ENCODE data around the gene NFYA. TPM values are rescaled to one million over a fixed set of nuclear protein-coding genes. Genes with fewer than 3 reads are reported as not detected.

Gene NFYA
- total RNA-seq, 1 donor from 2014 or later = 18.8 TPM

DNA sequence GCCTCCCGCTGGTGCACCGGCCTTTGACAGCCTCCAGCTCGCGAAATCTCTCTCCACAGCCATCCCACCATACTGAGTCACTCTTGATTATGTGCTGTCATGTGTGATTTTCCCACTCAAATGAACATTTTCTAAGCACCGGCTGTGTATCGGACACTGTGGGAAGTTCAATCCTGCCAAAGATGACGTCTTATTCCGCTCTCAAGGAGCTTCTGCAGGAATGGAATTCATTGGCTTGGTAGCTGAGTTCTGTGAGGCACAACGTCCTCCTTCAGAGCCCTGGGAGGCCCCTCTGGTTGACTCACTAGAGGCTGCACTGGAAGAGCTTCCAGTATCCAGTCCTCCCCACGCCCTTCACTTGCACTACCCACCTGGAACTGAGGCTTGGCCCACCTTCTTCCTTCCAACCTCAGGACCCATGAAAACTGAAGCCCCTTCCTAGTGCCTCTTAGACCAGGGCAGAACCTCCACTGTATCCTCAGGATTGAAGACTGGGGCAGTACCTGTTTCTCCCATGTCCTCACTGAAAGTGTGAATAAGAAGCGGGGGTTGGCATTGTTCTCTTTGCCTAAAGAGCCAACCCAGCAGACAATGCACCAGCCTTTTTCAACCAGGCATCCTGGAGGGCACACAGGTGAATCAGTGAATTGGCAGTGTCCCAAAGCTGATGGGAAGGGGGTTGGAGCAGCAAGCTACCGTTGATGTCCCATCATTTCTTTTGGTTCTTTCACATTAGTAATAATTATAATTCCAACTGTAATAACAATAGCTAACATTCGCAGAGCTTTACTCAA lies 35.5 kb upstream of the NFYA start:
- no peak for DNase-seq (ENCODE audit: low spot score)
- no peak for TF ChIP-seq CTCF (IDR thresholded peaks at IDR 0.05)
- Mint-ChIP-seq H3K9me3 (ENCODE audit: low read depth) (no peaks in the 10 kb centered on the region), H3K27me3 (ENCODE audit: low read depth) (peaks cover 12% of the 10 kb centered on the region), H3K27ac (ENCODE audit: unreplicated experiment) (no peak overlapping the region), H3K4me1 (ENCODE audit: low read depth) (peaks cover 9% of the 10 kb centered on the region), H3K36me3 (ENCODE audit: low read depth) (no peaks in the 10 kb centered on the region), H3K4me3 (ENCODE audit: unreplicated experiment) (no peak overlapping the region)

DNA sequence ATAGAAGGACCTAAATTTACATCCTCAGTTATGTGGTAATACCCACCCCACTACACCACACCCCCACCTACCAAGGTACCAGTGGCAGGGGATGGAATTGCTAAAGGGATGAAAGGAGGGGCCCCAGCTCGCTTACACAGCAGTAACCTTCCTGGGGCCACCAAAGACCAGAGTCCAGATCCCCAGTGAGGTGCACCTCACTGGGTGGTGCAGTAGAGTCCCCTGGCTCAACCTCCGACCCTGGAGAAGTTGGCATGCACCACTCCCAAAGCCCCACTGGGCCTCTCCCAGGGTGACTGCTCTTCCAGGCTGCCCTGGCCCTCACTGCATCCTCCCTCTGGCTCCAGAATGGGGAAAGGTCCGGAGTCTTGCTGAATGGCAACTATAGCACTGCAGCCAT lies 34.6 kb upstream of the NFYA start:
- H3K27ac Mint-ChIP-seq (ENCODE audit: unreplicated experiment) = no peak overlapping the region
- H3K36me3 Mint-ChIP-seq (ENCODE audit: low read depth) = no peaks in the 10 kb centered on the region
- no peaks in the 10 kb centered on the region for H3K9me3 Mint-ChIP-seq (ENCODE audit: low read depth)
- peaks cover 11% of the 10 kb centered on the region for H3K27me3 Mint-ChIP-seq (ENCODE audit: low read depth)
- no peak for TF ChIP-seq CTCF (IDR thresholded peaks at IDR 0.05)
- H3K4me3 Mint-ChIP-seq (ENCODE audit: unreplicated experiment) = no peak overlapping the region
- DNase-seq (ENCODE audit: low spot score) = no peak
- peaks cover 9% of the 10 kb centered on the region for H3K4me1 Mint-ChIP-seq (ENCODE audit: low read depth)

DNA sequence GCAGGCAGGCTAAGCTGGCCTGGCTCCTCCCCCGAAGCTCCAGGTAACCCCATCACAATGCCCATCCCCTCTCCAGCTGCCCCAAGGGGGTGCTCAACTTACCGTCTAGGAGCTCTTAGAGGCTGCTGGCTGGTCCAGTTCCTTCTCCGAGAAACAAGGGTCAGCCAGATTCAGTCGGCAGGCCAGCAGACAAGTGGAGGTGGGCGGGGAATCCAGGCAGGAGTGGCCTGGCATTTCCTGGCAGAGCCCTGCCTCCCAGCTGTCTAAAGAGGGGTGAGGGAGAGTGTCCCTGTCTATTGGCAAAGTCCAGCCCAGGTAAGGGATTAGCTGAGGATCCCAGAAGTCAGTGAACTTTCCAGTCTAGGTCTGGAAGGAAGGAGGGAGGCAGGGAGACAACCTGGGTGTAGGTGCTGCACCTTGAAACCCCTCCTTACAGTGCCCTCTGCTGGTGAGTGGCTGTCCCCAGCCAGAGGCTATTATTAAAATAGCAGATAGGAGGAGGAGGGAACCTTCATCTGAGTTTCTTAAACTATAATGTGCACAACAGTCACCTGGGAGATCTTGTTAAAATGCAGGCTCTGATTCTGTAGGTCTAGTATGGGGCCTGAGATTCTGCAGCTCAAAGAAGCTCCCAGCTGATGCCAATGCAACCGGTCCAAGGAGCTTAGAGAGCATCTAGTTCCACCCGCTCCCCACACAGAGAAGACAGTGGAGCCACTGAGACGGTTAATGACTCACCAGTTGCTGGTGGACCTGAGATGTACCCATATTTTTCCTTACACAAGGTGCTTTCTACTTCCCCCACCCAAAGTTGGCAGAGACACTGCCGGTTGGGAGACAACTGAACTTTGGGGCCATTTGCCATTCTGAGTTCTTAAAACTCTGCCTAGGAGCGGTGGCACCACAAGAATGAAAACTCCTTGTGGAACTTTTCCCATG lies 33.4 kb upstream of the NFYA start, which contains the start of gene UNC5CL:
UNC5CL (minus strand) TSS at position 162 of the 939 bp plus-strand sequence. CDS start 4,147 bp downstream, outside the sequence.
- Mint-ChIP-seq H3K4me1 (ENCODE audit: low read depth) (peaks cover 9% of the 10 kb centered on the region), H3K27me3 (ENCODE audit: low read depth) (peaks cover 5% of the 10 kb centered on the region), H3K9me3 (ENCODE audit: low read depth) (no peaks in the 10 kb centered on the region), H3K27ac (ENCODE audit: unreplicated experiment) (no peak within 1 kb of the TSS), H3K4me3 (ENCODE audit: unreplicated experiment) (no peak within 1 kb of the TSS), H3K36me3 (ENCODE audit: low read depth) (no peaks in the 10 kb centered on the region)
- no peak for DNase-seq (ENCODE audit: low spot score)
- TF ChIP-seq CTCF (IDR thresholded peaks at IDR 0.05) = peak; percentile 80

DNA sequence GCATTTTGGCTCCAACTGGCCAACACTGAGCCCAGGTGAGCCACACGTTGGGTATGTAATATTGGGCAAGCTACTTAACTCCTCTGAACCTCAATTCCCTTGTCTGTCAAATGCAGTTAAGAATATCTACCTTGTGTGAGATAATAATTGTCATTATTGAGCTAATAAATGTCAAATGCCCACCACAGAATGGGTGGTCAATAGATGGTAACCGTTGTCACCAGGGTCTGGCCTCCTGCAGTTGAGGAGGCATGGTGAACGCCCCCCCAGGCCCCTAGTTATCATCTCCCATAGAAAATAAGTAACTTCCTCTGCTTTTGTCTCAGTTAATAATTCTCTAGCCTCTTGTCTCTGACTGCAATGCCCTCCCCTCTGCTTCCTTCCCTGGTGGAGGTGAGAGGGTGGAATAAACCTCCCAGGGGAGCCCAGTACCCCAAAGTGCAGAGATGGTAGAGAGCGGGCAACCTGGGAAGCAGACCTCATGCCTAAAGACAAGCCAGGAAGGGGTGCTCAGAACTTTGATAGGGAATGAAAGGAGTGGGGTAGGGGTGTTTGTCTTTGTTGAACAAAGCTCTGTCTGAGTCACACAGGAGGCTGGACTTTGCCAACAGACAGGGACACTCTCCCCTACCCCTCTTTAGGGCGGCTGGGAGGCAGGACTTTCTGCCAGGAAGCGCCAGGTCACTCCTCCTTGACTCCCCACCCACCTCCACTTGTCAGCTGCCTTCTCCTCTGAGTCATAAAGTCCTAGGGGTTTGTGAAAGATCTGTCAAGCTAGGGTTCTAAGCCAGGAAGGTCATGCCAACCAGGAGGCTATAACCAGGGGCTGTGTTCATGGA lies 32.5 kb upstream of the NFYA start:
- no peaks in the 10 kb centered on the region for H3K36me3 Mint-ChIP-seq (ENCODE audit: low read depth)
- no peak for TF ChIP-seq CTCF (IDR thresholded peaks at IDR 0.05)
- H3K9me3 Mint-ChIP-seq (ENCODE audit: low read depth) = no peaks in the 10 kb centered on the region
- H3K27ac Mint-ChIP-seq (ENCODE audit: unreplicated experiment) = no peak overlapping the region
- H3K4me3 Mint-ChIP-seq (ENCODE audit: unreplicated experiment) = no peak overlapping the region
- DNase-seq (ENCODE audit: low spot score) = no peak
- peaks cover 9% of the 10 kb centered on the region for H3K4me1 Mint-ChIP-seq (ENCODE audit: low read depth)
- H3K27me3 Mint-ChIP-seq (ENCODE audit: low read depth) = peaks cover 5% of the 10 kb centered on the region

Measured in chondrocyte (in vitro differentiated cells).